Stimulated activated CD8-positive, alpha-beta memory T cell treated with anti-CD3 and anti-CD28 coated beads, Interleukin-7, amount 100 ng/mL, for 48 hours (primary cell): Measurements from ENCODE around the gene LSM14A.
"Not testable (repeated sequence)": the region's sequence is repeated elsewhere in the genome, so short reads cannot be mapped to it uniquely, and the experiment has no call there.

Experiments
- DNase-seq, 2 donors: peaks; one replicate each; pipeline ENCODE4 v3.0.0-alpha.2; 2020; ENCODE audit warnings: low read depth in 1 of 2; ENCODE audit errors: extremely low read depth in 1 of 2

The LSM14A gene

DNA sequence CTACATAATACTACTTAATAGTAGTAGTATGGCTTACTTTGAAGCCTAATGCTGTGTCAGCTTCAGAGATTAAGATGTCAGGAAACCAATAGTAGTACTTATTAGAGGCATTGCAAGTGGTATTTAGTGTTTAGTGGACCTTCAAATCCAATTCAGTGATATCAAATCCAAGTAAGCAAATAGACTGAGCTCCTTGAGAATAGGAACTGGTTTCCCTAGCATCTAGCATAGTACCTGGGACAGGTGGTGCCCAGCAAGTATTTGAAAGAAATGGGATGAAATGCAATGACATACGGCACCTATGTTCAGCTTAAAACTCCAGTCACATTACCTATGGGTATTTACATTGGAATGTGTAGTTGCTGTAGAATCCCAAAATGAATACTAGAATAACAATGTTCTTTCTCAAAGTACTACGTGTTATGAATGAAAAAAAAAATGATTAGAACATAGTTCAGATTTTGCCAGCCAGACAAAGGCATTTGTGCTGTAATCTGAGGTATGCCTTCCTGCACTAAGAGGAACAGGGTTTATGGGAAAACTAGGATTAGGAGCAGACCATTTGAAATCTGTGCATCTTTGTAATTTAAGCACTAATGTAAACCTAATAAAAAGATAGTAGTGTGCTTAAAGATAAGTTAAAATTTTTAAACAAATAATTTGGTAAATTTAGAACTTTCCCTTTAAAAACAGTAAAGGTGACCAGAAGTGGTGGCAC, 17.1 kb downstream of the LSM14A start:
- no peak for DNase-seq

DNA sequence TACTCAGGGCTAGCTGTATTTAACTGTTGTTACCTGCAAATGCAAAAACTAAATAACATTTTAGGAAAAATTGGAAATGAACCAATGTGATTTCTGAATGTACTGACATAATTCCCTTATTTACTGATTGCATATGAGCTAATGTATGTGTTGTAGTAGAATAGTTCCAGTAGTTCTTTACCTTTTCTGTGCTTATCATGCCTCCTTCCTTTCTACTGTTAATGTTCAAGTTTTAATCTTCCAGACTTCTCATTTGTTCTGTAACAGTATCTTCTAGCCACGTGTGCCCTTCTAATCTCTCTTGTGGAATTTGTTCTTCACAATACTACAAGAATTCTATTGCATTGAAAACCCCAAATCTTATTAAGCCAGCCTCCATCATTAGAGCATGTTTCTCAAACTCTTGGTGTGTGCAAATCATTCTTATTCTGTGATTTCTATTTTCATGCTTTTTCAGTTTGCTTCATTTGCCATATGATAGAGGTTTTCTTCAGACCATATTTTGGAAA, 17.7 kb downstream of the LSM14A start:
- DNase-seq, result no peak

GRCh38 chr19:34191355-34191962, 19.2 kb downstream of the LSM14A start:
- no peak for DNase-seq

GRCh38 chr19:34193439-34193838, 21.1 kb downstream of the LSM14A start:
- DNase-seq, result no peak

- no peak for DNase-seq
Measured at GRCh38 chr19:34193876-34194275, 21.6 kb downstream of the LSM14A start.

- DNase-seq, result no peak
Measured at GRCh38 chr19:34201133-34201532, 28.8 kb downstream of the LSM14A start.

GRCh38 chr19:34205324-34205723, 33.0 kb downstream of the LSM14A start:
- DNase-seq, result not testable (repeated sequence)

DNA sequence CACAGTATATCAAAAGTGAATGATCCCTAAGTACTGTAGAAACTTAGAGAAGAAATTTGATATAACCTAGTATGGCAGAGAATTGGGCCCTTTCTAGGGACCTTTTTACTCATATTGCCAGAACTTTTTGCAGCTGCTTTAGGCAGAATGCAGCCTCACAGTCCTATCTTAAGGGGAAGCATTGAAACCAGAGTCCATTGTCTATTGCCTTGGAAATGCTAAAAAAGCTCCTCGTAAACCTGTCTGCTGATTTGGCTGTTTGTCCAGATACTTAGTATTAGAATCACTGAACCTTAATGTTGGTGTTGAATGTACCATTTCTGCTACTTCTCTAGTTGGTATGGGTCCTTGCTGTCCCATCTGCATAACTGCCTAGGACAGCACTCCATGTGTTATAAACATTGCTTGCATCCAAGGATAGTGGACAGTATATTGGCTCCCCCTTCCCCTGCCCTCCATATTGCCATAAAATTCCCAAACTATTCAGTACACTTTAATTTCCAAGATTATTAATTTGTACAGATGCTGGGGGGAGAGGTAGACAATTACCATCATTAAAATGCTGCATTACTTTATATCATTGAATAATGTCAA, 36.1 kb downstream of the LSM14A start:
- no peak for DNase-seq

DNA sequence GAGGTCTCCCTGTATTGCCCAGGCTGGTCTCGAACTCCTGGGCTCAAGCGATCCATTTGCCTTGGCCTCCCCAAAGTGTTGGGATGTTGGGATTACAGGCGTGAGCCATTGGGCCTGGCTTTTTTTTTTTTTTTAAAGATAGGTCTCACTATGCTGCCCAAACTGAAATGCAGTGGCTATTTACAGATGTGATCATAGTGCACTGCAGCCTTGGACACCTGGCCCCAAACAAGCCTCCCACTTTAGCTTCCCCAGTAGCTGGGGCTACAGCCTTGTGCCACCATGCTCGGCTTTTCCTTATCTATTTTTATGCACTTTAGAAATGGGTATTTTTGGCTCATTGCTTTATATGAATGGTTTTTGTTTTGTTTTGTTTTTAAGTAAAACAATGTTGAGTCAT, 37.4 kb downstream of the LSM14A start:
- no peak for DNase-seq

DNA sequence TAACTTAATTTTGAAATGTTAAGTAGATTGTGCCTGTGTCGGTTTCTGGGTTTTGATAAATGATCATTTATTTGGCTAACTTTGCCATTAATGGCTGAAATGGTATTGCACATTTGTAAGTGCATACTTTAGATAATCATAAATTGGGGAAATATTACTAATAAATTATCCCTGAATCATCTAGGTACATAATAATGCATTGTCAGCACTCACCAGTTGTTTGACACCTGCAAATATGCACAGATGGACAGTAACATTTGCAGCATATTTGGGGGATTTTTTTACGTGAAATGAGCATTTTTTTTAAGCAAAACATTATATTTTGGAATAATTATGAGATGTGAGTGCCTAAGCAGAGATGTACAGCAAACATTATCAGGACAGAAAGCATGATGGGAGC, 41.0 kb downstream of the LSM14A start:
- no peak for DNase-seq

GRCh38 chr19:34214040-34214439, 41.7 kb downstream of the LSM14A start:
- no peak for DNase-seq

- no peak for DNase-seq
Measured at GRCh38 chr19:34215006-34215665, 42.8 kb downstream of the LSM14A start.

- no peak for DNase-seq
Measured at GRCh38 chr19:34215666-34216038, 43.3 kb downstream of the LSM14A start.

DNA sequence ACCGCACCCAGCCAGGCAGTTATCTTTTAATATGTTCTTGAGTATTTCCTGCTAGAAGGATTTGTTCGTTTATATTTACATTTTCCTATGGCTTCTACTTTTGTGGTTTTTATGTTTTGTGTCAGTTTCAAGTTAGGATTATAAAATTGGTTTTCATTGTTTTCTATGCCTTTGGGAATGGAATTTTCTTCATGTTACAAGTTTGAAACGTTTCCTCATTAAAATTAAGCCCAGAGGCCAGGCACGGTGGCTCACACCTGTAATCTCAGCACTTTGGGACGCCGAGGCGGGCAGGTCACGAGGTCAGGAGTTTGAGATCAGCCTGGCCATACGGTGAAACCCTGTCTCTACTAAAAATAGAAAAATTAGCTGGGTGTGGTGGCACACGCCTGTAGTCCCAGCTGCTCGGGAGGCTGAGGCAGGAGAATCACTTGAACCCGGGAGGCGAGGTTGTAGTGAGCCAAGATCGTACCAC, 44.5 kb downstream of the LSM14A start:
- not testable (repeated sequence) for DNase-seq

DNA sequence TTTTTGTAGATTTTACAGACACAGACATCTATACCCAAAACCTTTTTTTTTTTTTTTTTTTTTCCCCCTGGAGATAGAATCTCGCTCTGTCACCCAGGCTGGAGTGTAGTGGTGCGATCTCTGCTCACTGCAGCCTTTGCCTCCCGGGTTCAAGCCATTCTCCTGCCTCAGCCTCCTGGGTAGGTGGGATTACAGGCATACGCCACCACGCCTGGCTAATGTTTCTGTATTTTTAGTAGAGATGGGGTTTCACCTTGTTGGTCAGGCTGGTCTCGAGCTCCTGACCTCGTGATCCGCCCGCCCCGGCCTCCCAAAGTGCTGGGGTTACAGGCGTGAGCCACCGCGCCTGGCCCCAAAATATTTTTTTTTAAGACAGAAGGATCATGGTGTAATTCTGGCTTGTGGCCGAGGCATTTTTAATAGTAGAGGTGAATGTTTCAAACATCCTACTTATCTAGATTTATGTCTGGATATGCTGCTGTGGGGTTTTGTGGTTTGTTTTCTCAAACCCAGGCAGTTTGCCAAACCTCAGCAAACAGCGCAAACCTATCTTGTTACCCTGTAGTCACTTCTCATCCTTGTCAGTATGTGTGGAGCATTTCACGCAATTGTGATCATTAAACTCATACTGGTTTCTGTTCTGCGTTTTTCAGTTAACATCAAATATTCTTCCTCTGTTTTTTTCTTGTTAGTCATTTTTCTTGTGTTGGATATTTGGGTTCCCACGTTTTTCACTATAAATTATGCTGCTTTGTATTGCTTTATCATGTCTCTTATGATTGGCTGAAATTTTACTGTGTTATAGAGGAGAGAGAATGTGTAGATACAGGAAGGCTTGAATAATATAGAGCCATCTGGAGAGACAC, 45.9 kb downstream of the LSM14A start:
- peak in 1 of 2 donors; percentile 60 for DNase-seq

DNA sequence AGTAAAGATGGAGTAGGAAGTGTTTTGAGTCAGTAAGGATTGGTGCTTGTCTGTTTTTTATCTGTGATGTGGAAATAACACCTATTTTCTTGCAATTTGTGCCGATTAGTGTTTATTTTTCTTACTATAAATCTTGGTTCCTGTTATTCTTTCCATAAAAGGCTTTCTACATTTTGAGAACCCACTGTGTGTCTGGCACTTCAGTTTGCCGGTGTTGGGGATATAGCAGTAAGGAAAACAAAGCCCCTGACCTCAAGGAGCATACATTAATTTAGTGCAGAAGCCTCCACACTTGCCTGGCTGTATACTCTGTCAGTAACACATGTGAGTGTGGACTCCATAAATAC, 46.5 kb downstream of the LSM14A start:
- DNase-seq, result no peak

DNA sequence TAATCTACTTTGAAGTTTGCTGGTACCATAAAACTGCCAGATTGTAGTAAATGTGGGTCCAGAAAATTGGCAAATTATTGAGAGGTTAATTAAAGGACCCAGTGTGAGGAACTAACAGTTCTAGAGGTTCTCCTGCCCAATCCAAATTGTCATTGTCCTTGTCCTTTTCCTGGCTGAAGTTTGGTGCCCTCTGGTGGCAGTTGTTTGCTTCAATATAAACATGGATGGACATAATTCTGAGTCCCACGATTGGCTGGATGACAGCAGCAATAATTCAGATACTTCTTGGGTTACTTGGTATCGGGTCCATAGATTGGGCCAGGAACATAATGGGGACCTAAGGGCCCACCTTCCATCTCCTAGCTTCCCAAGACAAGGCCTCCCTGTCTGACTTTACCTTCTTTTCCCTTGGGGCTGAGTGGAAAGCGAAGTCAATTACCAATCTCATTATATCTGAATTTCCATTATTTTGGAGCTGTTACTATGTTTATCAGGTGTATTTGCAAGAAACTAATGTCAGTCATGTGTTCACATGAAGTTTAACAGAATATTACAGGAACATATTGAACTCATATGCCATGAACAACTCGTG, 48.3 kb downstream of the LSM14A start:
- peak in 1 of 2 donors; percentile 43 for DNase-seq

- no peak for DNase-seq
Measured at GRCh38 chr19:34222386-34222785, 50.1 kb downstream of the LSM14A start.

DNA sequence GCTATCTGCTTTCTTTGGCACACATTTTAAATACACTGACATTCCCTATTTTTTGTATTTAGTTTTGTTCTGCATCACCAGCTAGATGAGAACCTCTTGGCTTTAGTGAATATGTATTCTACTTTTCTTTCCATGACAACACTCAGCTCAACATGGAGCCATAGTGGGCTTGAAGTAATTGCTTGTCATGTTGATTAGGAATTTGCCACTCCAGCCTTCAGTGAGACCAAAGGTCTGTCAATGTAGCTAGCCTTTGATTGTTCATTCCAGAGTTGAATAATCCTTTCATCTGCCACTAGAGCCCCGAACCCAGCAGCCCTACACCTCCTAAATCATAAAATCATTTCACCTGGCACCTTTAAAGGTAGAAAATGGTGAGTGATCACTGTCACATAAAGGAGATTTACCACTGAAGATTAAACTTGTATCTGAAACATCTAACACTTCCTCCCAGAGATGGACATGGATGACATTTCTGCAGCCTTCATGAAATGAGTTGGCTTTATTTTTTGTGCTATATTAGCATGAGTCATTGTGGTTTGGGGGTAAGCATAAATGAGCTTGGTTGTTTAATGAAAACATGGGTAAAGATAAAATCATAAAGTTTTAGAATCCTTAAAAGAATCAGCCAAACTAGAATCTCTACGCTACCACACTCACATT, 52.8 kb downstream of the LSM14A start:
- no peak for DNase-seq

GRCh38 chr19:34225659-34226015, 53.3 kb downstream of the LSM14A start:
- DNase-seq, result no peak
